B cell (primary cell): ENCODE measurements around the gene ACAP2.

Experiments
- EZH2 ChIP-seq: IDR thresholded peaks from 2 replicates; pipeline ENCODE4 v1.6.1; 2012; ENCODE audit warnings: borderline replicate concordance, low read depth, mild to moderate bottlenecking, moderate library complexity, low read length; ENCODE audit not compliant: insufficient read depth, poor library complexity, severe bottlenecking
- TF ChIP-seq, protein P1 (sequence below): fragments of 200-600 bp; IDR thresholded peaks from one replicate; pipeline ENCODE4 v1.8.0; 2022; ENCODE audit warnings: antibody characterized with exemption, mild to moderate bottlenecking

DNA sequence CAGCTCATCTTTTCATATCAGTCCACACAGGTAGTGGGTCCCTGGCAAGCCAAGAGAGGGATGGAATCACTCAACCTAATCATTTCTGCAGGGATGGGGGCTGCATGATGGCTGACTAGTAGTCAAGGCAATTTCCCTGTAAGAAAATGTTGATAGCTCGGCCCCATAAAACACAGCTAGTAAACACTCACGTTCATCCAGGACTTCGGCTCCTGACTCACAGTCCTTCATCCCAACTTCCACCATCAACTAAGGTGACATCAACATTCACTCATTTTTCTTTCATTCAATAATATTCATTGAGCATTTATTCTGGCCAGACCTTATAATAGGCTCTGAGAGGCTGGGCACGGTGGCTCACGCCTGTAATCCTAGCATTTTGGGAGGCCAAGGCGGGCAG lies 4.4 kb upstream of the ACAP2 start:
- no peak for TF ChIP-seq EZH2
- TF ChIP-seq, protein P1, sequence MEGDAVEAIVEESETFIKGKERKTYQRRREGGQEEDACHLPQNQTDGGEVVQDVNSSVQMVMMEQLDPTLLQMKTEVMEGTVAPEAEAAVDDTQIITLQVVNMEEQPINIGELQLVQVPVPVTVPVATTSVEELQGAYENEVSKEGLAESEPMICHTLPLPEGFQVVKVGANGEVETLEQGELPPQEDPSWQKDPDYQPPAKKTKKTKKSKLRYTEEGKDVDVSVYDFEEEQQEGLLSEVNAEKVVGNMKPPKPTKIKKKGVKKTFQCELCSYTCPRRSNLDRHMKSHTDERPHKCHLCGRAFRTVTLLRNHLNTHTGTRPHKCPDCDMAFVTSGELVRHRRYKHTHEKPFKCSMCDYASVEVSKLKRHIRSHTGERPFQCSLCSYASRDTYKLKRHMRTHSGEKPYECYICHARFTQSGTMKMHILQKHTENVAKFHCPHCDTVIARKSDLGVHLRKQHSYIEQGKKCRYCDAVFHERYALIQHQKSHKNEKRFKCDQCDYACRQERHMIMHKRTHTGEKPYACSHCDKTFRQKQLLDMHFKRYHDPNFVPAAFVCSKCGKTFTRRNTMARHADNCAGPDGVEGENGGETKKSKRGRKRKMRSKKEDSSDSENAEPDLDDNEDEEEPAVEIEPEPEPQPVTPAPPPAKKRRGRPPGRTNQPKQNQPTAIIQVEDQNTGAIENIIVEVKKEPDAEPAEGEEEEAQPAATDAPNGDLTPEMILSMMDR, result no peak
